ENCODE results near the gene ABHD16B.

Gene ABHD16B

DNA sequence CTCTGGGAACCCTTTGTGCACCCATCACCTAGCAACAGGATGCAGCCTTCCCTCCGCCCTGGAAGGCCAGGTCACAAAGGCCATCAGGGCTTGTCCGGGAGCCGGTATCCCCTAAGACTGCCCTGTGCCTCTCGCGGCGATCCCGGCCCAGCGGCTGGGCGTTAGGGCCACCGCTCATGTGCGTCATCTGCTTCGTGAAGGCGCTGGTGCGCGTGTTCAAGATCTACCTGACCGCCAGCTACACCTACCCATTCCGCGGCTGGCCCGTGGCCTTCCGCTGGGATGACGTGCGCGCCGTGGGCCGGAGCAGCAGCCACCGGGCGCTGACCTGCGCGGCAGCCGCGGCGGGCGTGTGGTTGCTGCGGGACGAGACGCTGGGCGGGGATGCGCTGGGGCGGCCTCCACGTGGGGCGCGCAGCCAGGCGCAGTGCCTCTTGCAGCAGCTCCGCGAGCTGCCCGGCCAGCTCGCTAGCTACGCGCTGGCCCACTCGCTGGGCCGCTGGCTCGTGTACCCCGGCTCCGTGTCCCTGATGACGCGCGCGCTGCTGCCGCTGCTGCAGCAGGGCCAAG is at the start of gene ABHD16B:
ABHD16B (plus strand) TSS at position 134 of the 570 bp plus-strand sequence; CDS start at position 177, 43 bp downstream.
- no peak for DNase-seq

DNA sequence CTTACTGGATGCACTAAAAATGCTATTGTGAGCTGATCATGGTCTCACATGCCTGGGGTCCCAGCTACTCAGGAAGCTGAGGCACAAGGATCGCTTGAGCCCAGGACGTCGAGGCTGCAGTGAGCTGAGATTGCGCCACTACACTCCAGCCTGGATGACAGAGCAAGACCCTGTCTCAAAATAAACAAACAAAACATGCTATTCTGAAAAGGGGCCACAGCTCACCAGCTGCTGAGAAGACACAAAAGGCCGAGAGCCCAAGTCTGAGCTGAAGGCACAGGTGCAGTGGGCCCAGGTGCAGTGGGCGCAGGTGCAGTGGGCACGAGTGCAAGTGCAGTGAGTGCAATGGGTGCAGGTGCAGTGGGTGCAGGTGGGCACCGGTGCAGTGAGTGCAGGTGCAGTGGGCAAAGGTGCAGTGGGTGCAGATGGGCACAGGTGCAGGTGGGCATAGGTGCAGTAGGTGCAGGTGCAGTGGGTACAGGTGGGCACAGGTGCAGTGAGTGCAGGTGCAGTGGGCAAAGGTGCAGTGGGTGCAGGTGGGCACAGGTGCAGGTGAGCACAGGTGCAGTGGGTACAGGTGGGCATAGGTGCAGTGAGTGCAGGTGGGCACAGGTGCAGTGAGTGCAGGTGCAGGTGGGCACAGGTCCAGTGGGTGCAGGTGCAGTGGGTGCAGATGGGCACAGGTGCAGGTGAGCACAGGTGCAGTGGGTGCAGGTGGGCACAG is 46.2 kb upstream of the ABHD16B start:
- DNase-seq: no peak

DNA sequence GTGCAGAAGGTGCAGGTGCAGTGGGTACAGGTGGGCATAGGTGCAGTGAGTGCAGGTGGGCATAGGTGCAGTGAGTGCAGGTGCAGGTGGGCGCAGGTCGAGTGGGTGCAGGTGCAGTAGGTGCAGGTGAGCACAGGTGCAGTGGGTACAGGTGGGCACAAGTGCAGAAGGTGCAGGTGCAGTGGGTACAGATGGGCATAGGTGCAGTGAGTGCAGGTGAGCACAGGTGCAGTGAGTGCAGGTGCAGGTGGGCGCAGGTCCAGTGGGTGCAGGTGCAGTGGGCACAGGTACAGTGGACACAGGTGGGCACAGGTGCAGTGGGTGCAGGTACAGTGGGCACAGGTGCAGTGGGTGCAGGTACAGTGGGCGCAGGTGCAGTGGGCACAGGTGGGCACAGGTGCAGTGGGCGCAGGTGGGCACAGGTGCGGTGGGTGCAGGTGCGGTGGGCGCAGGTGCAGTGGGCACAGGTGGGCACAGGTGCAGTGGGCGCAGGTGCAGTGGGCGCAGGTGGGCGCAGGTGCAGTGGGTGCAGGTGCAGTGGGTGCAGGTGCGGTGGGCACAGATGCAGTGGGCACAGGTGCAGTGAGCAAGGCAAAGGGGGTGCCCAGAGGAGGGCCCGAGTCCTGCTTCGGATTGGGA is 45.6 kb upstream of the ABHD16B start:
- DNase-seq: no peak

- no peak for DNase-seq
Observed at GRCh38 chr20:63819224-63819921, 41.9 kb upstream of the ABHD16B start.

- DNase-seq: no peak
Observed at GRCh38 chr20:63821811-63822210, 39.5 kb upstream of the ABHD16B start.

- no peak for DNase-seq
Observed at GRCh38 chr20:63822276-63822696, 39.0 kb upstream of the ABHD16B start.

- DNase-seq: no peak
Observed at GRCh38 chr20:63823691-63824311, 37.5 kb upstream of the ABHD16B start.

DNA sequence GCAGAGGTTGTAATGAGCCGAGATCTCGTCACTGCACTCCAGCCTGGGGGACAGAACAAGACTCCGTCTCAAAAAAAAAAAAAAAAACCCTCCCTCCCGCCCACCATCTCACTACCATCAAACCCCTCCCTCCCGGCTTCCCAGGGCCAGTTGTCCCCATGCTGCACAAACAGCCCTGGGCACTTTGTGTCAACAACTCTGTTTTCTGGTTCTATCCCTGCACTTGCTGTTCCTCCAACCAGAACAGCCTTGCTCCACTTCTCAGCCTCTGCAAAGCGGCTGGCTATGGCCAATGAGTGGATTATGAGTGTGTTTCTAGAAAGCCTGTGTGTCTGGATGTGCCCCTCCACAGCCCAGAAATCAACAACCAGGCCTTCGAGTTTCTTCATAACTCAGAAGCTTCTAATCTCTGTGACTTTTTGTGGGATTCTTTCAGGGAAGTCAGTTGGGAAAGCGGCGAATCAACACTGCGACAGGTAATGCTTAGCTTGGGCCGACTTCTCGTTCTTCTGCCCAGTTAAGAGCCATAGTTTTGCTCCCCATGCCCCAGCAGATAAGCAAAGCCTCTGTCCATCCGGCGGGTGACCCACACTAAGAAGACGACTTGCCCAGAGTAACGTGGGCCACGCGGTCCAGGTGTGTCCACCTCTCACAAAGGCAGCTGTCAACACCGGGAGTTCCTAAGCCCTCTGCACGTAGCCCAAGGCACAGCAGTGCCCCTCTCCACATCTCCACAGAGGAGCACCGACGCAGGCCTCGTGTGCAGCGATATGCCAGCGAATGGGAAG is 35.8 kb upstream of the ABHD16B start:
- DNase-seq: no peak

GRCh38 chr20:63826753-63827152 is 34.5 kb upstream of the ABHD16B start:
- DNase-seq: no peak

GRCh38 chr20:63828124-63828523 is 33.2 kb upstream of the ABHD16B start:
- DNase-seq: no peak

- no peak for DNase-seq
Observed at GRCh38 chr20:63828545-63828944, 32.8 kb upstream of the ABHD16B start.

DNA sequence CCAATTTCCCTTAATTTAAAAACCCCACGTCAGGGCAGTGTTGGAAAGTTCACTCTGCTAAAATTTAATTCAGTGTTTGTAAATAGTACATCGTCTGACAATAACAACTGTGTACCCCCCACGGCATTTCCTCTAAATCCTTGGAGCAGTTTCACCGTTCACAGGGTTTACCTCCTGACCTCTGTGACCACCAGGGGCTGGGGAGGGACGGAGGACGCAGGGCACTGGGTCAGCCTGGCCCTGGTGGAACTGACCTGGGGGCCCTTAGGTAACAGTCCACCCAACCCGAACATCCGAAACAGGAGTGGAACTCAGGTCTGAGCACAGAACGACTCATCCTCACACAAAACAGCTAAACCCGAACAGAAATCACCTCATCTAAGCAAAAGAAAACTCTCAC is 32.3 kb upstream of the ABHD16B start:
- no peak for DNase-seq

- DNase-seq: no peak
Observed at GRCh38 chr20:63829603-63829944, 31.7 kb upstream of the ABHD16B start.

DNA sequence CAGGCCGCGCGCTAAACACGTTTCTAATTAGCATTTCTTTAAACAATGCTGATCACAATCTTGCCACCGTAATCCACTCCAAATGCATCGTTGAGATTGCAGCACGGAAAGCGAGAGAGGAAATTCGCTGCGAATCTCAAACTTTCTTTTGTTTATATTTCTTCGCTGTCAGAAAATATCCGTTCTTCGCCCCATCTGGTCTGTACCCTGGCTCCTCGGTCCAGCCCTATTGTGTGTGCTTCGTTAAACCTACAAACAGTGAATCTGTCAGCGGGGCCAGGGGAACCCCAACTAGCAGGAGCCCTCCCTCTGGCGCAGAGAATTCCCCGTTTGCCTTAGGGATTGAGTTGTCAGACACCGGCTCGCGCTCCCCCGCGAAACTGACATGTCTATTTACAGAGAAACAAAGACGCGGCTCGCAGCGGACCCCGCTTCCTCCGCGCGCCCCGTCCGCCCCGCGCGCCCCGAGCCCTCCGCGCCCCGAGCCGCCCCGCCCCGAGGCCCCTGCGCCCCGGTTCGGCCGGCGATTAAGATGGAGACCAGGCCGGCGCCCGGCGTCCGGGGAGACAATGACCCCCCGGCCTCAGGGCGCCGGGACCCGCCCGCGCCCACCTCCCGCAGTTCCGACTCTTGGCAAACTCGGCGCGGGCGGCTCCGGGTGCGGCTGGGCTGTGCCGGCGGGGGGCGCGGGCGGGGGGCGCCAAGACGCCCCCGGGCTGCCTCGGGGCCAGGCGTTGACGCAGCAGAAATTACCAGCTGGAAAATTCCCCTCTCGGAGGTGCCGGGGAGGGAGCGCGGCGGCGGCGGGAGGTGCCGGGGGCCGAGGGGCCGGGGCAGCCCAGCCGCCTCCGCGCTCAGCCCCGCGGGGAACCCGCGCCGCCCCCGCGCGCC is 31.1 kb upstream of the ABHD16B start:
- peak; percentile 43 for DNase-seq

GRCh38 chr20:63830841-63831588 is 30.3 kb upstream of the ABHD16B start, which contains the start of gene ZBTB46:
TSS of gene ZBTB46 (minus strand) at chr20:63831264. CDS start at chr20:63790757, 40,507 bp downstream.
- DNase-seq: peak; percentile 13

GRCh38 chr20:63831646-63831992 is 29.7 kb upstream of the ABHD16B start:
- DNase-seq: no peak

DNA sequence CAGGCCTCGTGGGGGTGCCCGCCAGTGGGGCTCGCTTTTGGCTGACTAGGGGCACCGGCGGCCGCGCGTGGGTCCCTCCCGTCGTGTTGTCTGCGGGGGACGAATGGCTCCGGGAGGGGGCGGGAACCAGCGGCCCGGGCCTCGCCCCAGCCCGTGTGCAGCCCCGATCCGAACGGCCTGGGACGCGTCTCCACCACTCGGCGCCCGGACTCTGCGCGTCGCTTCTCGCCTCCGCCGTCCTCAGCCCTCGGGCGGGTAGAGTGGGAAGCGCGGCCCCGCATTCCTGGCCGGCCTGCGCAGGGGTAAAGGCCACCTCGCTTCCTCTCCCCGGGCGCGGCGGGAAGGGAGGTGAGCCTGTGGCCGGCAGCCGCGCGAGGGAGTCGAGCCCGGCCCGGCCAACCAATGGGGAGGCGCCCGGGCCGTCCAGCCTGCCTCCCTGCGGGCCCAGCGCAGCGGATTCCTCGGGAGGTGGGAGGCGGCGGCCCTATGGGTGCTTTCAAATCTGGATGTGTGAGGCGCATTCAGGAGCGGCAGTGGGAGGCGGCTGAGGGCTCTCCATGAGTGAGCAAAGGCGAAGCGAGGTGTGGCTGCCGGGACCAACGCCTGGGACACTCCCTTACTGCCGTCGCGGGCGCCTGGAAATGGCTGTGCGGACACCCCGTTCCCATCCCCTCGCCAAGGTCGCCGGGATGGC is 29.2 kb upstream of the ABHD16B start:
- no peak for DNase-seq

GRCh38 chr20:63833776-63834490 is 27.4 kb upstream of the ABHD16B start:
- DNase-seq: peak; percentile 41

DNA sequence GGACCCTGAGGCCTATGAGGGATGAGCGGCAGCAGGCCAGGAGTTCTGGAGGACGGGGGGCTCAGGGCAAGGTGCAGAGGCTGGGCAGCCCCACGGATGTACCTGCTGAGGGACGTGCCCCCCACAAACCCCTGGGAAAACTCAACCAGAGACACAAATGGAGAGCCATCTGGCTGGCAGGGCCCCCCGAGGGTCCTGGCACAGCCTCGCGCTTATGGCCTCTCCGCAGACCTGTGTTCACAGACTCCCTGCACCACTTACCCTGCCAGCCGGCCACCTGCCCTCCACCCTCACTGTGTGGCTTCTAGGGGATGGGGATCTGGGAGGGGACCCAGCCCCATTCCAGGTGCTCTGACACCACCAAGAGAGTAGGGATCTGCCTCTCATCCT is 26.8 kb upstream of the ABHD16B start:
- DNase-seq: peak; percentile 85

Data from NCI-H2171 treated with DMSO at 0.1 percent for 48 hours (cell line).